IMR-90 (cell line): ENCODE measurements around the gene TNFAIP8. TPM values are rescaled to one million over a fixed set of nuclear protein-coding genes. Genes with fewer than 3 reads are reported as not detected.

Source experiments
- ATAC-seq: fragments of 200-7000 bp; cut with Tn5 transposase; 2 replicates; pipeline ENCODE4 v1.9.1; 2020; ENCODE audit warnings: low read depth, mild to moderate bottlenecking, moderate library complexity
- BruUV-seq: library from RNA; stranded (reverse); fragments of 400-500 nt; replicated peaks from 2 replicates; lab custom pipeline; 2021; lab: Mats Ljungman, UMichigan
- CTCF ChIA-PET: fragments of 300-600 bp; formaldehyde crosslinking; extraction: SDS; loops from one replicate; lab custom pipeline; 2021; ENCODE audit warnings: antibody characterized with exemption; lab: Yijun Ruan, JAX
- POLR2A ChIA-PET: fragments of 300-600 bp; sonication (Branson Sonifier 250); formaldehyde crosslinking; loops from one replicate; lab custom pipeline; 2022; ENCODE audit warnings: antibody characterized with exemption; ENCODE audit not compliant: unreplicated experiment; lab: Charles Lee
- DNase-seq: peaks from one replicate; pipeline ENCODE4 v3.0.0; 2013
- H2AFZ ChIP-seq: replicated peaks from 2 replicates; pipeline ENCODE3; 2013; ENCODE audit warnings: low read length, mild to moderate bottlenecking; ENCODE audit not compliant: poor library complexity
- H2AK5ac ChIP-seq: 2 replicates; pipeline ENCODE4 v1.6.1; 2013; ENCODE audit warnings: low read depth, low read length, inconsistent platforms
- H2AK9ac ChIP-seq: replicated peaks from 2 replicates; pipeline ENCODE3; 2013; ENCODE audit warnings: mild to moderate bottlenecking, low read depth, low read length, moderate library complexity; ENCODE audit not compliant: poor library complexity
- H2BK120ac ChIP-seq: 2 replicates; pipeline ENCODE4 v1.6.1; 2013; ENCODE audit warnings: low read depth, low read length, inconsistent platforms
- H2BK15ac ChIP-seq: 3 replicates; pipeline ENCODE4 v1.6.1; 2013; ENCODE audit warnings: low read depth, low read length, inconsistent platforms
- H2BK20ac ChIP-seq: 2 replicates; pipeline ENCODE4 v1.6.1; 2013; ENCODE audit warnings: low read depth, mild to moderate bottlenecking, inconsistent platforms, low read length, moderate library complexity
- H2BK5ac ChIP-seq: 2 replicates; pipeline ENCODE4 v1.6.1; 2013; ENCODE audit warnings: mild to moderate bottlenecking, low read depth, low read length, inconsistent platforms; ENCODE audit not compliant: poor library complexity, severe bottlenecking
- H3K14ac ChIP-seq: replicated peaks from 2 replicates; pipeline ENCODE4 v1.6.1; 2013; ENCODE audit warnings: low read depth, low read length, inconsistent platforms
- H3K18ac ChIP-seq: 2 replicates; pipeline ENCODE4 v1.6.1; 2013; ENCODE audit warnings: low read depth, low read length, control low read depth
- H3K23ac ChIP-seq: 2 replicates; pipeline ENCODE4 v1.6.1; 2013; ENCODE audit warnings: low read depth, low read length, inconsistent platforms
- H3K27ac ChIP-seq: 2 replicates; pipeline ENCODE4 v1.5.1; 2013; ENCODE audit warnings: mild to moderate bottlenecking, control low read depth, low read length; ENCODE audit not compliant: insufficient read depth
- H3K27me3 ChIP-seq: 2 replicates; pipeline ENCODE4 v1.6.1; 2013; ENCODE audit warnings: low read length; ENCODE audit not compliant: control insufficient read depth, insufficient read depth
- H3K36me3 ChIP-seq: 2 replicates; pipeline ENCODE4 v1.6.1; 2013; ENCODE audit warnings: low read length, mixed read lengths; ENCODE audit not compliant: control insufficient read depth, insufficient read depth
- H3K4ac ChIP-seq: 2 replicates; pipeline ENCODE4 v1.6.1; 2013; ENCODE audit warnings: low read depth, low read length, inconsistent platforms
- H3K4me1 ChIP-seq: 2 replicates; pipeline ENCODE4 v1.6.1; 2013; ENCODE audit warnings: low read length, mixed read lengths; ENCODE audit not compliant: control insufficient read depth, insufficient read depth
- H3K4me2 ChIP-seq: 2 replicates; pipeline ENCODE4 v1.6.1; 2013; ENCODE audit warnings: low read depth, mild to moderate bottlenecking, control low read depth, low read length, moderate library complexity
- H3K4me3 ChIP-seq: 2 replicates; pipeline ENCODE4 v1.5.1; 2013; ENCODE audit warnings: low read depth, mild to moderate bottlenecking, control low read depth, low read length, moderate library complexity; ENCODE audit not compliant: insufficient read depth
- H3K56ac ChIP-seq: 2 replicates; pipeline ENCODE4 v1.6.1; 2013; ENCODE audit warnings: low read length, inconsistent platforms; ENCODE audit not compliant: insufficient read depth; ENCODE audit errors: extremely low read depth
- H3K79me1 ChIP-seq, 2 experiments: 2 replicates each; pipeline ENCODE4 v1.6.1; 2013; ENCODE audit warnings: low read length in 2 of 2, inconsistent platforms in 1 of 2, low read depth in 1 of 2
- H3K9ac ChIP-seq: 2 replicates; pipeline ENCODE4 v1.6.1; 2013; ENCODE audit warnings: low read depth, low read length, control low read depth
- H3K9me1 ChIP-seq: 2 replicates; pipeline ENCODE4 v1.6.1; 2013; ENCODE audit warnings: low read length, inconsistent platforms; ENCODE audit not compliant: insufficient read depth
- H3K9me3 ChIP-seq: 2 replicates; pipeline ENCODE4 v1.6.1; 2013; ENCODE audit warnings: low read length; ENCODE audit not compliant: control insufficient read depth, insufficient read depth
- H4K20me1 ChIP-seq: 2 replicates; pipeline ENCODE4 v1.6.1; 2013; ENCODE audit warnings: low read length, inconsistent platforms; ENCODE audit not compliant: insufficient read depth
- H4K5ac ChIP-seq: 2 replicates; pipeline ENCODE4 v1.6.1; 2013; ENCODE audit warnings: mild to moderate bottlenecking, low read depth, low read length, control low read depth
- H4K8ac ChIP-seq, 2 experiments: 2 replicates each; pipeline ENCODE4 v1.6.1; 2013; ENCODE audit warnings: low read depth in 2 of 2, low read length in 2 of 2, control low read depth in 1 of 2, inconsistent platforms in 1 of 2
- H4K91ac ChIP-seq: 2 replicates; pipeline ENCODE4 v1.6.1; 2013; ENCODE audit warnings: low read depth, low read length, inconsistent platforms; ENCODE audit not compliant: insufficient read depth
- BHLHE40 ChIP-seq: fragments of 150-350 bp; IDR thresholded peaks from 2 replicates; pipeline ENCODE4 v1.6.1; 2016; ENCODE audit warnings: mild to moderate bottlenecking, low read depth, low read length
- CEBPB ChIP-seq: IDR thresholded peaks from 2 replicates; pipeline ENCODE4 v1.6.1; 2012; ENCODE audit warnings: low read depth, low read length, improper control_type of control experiment
- CHD1 ChIP-seq: IDR thresholded peaks from 2 replicates; pipeline ENCODE4 v1.6.1; 2012; ENCODE audit warnings: low read depth, low read length, improper control_type of control experiment
- FOS ChIP-seq: fragments of 150-350 bp; IDR thresholded peaks from 2 replicates; pipeline ENCODE4 v1.6.1; 2016; ENCODE audit warnings: low read depth, low read length
- MAFK ChIP-seq: IDR thresholded peaks from 2 replicates; pipeline ENCODE4 v1.6.1; 2012; ENCODE audit warnings: low read depth, low read length, improper control_type of control experiment
- MAZ ChIP-seq: IDR thresholded peaks from 2 replicates; pipeline ENCODE4 v1.6.1; 2012; ENCODE audit warnings: low read depth, mild to moderate bottlenecking, low read length, improper control_type of control experiment, moderate library complexity, borderline replicate concordance
- MXI1 ChIP-seq: IDR thresholded peaks from 2 replicates; pipeline ENCODE4 v1.6.1; 2012; ENCODE audit warnings: low read depth, mild to moderate bottlenecking, low read length, moderate library complexity, borderline replicate concordance
- NFE2L2 ChIP-seq: fragments of 150-350 bp; IDR thresholded peaks from 2 replicates; pipeline ENCODE4 v1.6.1; 2016; ENCODE audit warnings: low read depth, mild to moderate bottlenecking, low read length
- POLR2A ChIP-seq: IDR thresholded peaks from 2 replicates; pipeline ENCODE4 v1.6.1; 2012; ENCODE audit warnings: mild to moderate bottlenecking, low read depth, low read length
- RAD21 ChIP-seq: IDR thresholded peaks from 2 replicates; pipeline ENCODE4 v1.6.1; 2012; ENCODE audit warnings: low read length, improper control_type of control experiment
- RCOR1 ChIP-seq: IDR thresholded peaks from 2 replicates; pipeline ENCODE4 v1.6.1; 2012; ENCODE audit warnings: mild to moderate bottlenecking, low read length, improper control_type of control experiment; ENCODE audit not compliant: insufficient replicate concordance
- RFX5 ChIP-seq: IDR thresholded peaks from 2 replicates; pipeline ENCODE4 v1.8.0; 2012; ENCODE audit warnings: low read depth, mild to moderate bottlenecking, low read length, moderate library complexity
- SMC3 ChIP-seq: fragments of 150-350 bp; IDR thresholded peaks from 2 replicates; pipeline ENCODE4 v1.6.1; 2016; ENCODE audit warnings: low read depth, mild to moderate bottlenecking, antibody characterized with exemption, low read length, moderate library complexity
- WGBS, 2 experiments: methylation state at CpG; one replicate each; pipeline versions ENCODE4 v1.1.5 to v1.1.7; 2013; ENCODE audit warnings: missing lambda C conversion rate in 2 of 2; ENCODE audit not compliant: insufficient read length in 1 of 2; ENCODE audit errors: extremely low coverage in 2 of 2; 5-methylcytosine and 5-hydroxymethylcytosine counted together
- dilution Hi-C: fragments of 300-500 bp; cut with HindIII; formaldehyde crosslinking; loops from one replicate; pipeline ENCODE4 v1.14.3; 2018; ENCODE audit warnings: low sequenced_read_pairs; ENCODE audit not compliant: unreplicated experiment
- in situ Hi-C: fragments of 300-500 bp; cut with MboI; formaldehyde crosslinking; loops from 3 replicates; pipeline ENCODE4 v1.14.3; 2019; ENCODE audit warnings: low sequenced_read_pairs, inconsistent platforms, mixed read lengths
- intact Hi-C: fragments of 100-400 bp; cut with micrococcal nuclease; formaldehyde crosslinking; loops from 2 replicates; pipeline ENCODE4 v1.10.0; 2022
- polyA plus RNA-seq, 3 experiments: library from polyadenylated mRNA; depleted of rRNA; stranded (reverse); fragments of >200 nt; gene quantifications; 2 replicates each; pipeline ENCODE4 v1.2.3, GENCODE V29; 2012; ENCODE audit warnings: low replicate concordance in 1 of 3
- total RNA-seq: library from RNA; depleted of rRNA; stranded (reverse); fragments of >200 nt; gene quantifications from 2 replicates; pipeline ENCODE4 v1.2.3, GENCODE V29; 2012
- TF ChIP-seq, protein P1 (sequence below): conservative IDR thresholded peaks from 2 replicates; pipeline ENCODE4 v1.5.1; 2012; ENCODE audit warnings: mild to moderate bottlenecking, low read depth, low read length, improper control_type of control experiment
- TF ChIP-seq, protein P2 (sequence below): fragments of 150-350 bp; IDR thresholded peaks from 2 replicates; pipeline ENCODE4 v1.6.1; 2017; ENCODE audit warnings: mild to moderate bottlenecking, antibody characterized with exemption, low read length, low read depth
- TF ChIP-seq, protein P3 (sequence below): fragments of 150-350 bp; IDR thresholded peaks from 2 replicates; pipeline ENCODE4 v1.6.1; 2016; ENCODE audit warnings: low read depth, mild to moderate bottlenecking, low read length, moderate library complexity, borderline replicate concordance

Gene TNFAIP8
- total and polyA plus RNA-seq, 2 of the 4 experiments (the other 2 are of a cell fraction) = 20.3 to 29.9 TPM

DNA sequence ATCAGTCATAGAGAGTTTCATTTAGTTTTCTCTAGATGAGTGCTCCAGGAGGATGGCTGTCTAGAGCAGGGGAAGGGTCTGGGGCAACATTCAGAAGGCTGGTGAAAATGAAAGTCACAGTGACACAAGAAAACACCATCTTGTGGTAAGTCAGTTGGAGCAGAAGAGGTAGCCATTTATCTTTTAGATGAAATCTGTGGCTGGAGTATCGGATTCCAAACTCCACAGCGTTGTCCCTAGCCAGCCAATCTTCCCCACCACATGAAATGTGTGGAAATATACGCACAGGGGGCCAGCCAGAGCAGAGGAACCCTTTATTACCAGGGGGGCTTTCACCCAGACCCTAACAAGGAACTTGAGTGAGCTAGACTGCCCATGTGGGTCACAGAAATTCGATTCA lies 15.9 kb upstream of the TNFAIP8 start:
- no peak overlapping the region for H3K27ac ChIP-seq
- intact Hi-C loops = loop anchor here (5.0 kb wide), 1 partner anchor 318 kb away; no protein-coding TSS in a partner anchor
- no peak overlapping the region for H3K56ac ChIP-seq
- CTCF ChIA-PET = interaction anchor here (1.8 kb wide), 1 partner anchor 72 kb away, joined by 6 read pairs; no protein-coding TSS in a partner anchor
- H2AFZ ChIP-seq = no peak overlapping the region
- ATAC-seq (no peak), DNase-seq (no peak)
- H3K14ac ChIP-seq = no peak overlapping the region
- H3K36me3 ChIP-seq = no peaks in the 10 kb centered on the region
- H4K91ac ChIP-seq = no peak overlapping the region
- no peak overlapping the region for H2AK5ac ChIP-seq
- H4K5ac ChIP-seq = no peak overlapping the region
- in situ Hi-C loops = no loop called here
- no peak overlapping the region for H3K23ac ChIP-seq
- POLR2A ChIA-PET = no interaction called here
- peaks cover 3 to 21% of the 10 kb centered on the region in 2 experiments; a peak in 3 of 4 replicates for H3K79me1 ChIP-seq
- TF ChIP-seq BHLHE40 = no peak
- no peak for TF ChIP-seq MAZ
- TF ChIP-seq CEBPB = no peak
- TF ChIP-seq FOS = no peak
- no peak for TF ChIP-seq MXI1
- TF ChIP-seq RAD21 = no peak
- TF ChIP-seq, protein P1, sequence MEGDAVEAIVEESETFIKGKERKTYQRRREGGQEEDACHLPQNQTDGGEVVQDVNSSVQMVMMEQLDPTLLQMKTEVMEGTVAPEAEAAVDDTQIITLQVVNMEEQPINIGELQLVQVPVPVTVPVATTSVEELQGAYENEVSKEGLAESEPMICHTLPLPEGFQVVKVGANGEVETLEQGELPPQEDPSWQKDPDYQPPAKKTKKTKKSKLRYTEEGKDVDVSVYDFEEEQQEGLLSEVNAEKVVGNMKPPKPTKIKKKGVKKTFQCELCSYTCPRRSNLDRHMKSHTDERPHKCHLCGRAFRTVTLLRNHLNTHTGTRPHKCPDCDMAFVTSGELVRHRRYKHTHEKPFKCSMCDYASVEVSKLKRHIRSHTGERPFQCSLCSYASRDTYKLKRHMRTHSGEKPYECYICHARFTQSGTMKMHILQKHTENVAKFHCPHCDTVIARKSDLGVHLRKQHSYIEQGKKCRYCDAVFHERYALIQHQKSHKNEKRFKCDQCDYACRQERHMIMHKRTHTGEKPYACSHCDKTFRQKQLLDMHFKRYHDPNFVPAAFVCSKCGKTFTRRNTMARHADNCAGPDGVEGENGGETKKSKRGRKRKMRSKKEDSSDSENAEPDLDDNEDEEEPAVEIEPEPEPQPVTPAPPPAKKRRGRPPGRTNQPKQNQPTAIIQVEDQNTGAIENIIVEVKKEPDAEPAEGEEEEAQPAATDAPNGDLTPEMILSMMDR = no peak
- no peak for TF ChIP-seq RFX5
- TF ChIP-seq, protein P2, sequence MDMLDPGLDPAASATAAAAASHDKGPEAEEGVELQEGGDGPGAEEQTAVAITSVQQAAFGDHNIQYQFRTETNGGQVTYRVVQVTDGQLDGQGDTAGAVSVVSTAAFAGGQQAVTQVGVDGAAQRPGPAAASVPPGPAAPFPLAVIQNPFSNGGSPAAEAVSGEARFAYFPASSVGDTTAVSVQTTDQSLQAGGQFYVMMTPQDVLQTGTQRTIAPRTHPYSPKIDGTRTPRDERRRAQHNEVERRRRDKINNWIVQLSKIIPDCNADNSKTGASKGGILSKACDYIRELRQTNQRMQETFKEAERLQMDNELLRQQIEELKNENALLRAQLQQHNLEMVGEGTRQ = no peak
- no peak for TF ChIP-seq NFE2L2
- TF ChIP-seq MAFK = no peak
- TF ChIP-seq POLR2A = no peak
- TF ChIP-seq, protein P3, sequence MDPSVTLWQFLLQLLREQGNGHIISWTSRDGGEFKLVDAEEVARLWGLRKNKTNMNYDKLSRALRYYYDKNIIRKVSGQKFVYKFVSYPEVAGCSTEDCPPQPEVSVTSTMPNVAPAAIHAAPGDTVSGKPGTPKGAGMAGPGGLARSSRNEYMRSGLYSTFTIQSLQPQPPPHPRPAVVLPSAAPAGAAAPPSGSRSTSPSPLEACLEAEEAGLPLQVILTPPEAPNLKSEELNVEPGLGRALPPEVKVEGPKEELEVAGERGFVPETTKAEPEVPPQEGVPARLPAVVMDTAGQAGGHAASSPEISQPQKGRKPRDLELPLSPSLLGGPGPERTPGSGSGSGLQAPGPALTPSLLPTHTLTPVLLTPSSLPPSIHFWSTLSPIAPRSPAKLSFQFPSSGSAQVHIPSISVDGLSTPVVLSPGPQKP = no peak
- TF ChIP-seq CHD1 = no peak
- TF ChIP-seq RCOR1 = no peak
- no peak for TF ChIP-seq SMC3
- no peak overlapping the region for H3K4me3 ChIP-seq
- no peak overlapping the region for H3K4me2 ChIP-seq
- no peaks in the 10 kb centered on the region for H3K9me3 ChIP-seq
- no TSS peak for BruUV-seq
- no peaks in the 10 kb centered on the region for H4K20me1 ChIP-seq
- 0 out of 2 replicates have a peak overlapping the region, but pooled peaks have one; percentile 12 for H2BK120ac ChIP-seq
- no peak overlapping the region for H2BK20ac ChIP-seq
- dilution Hi-C loops = no loop called here
- H3K9me1 ChIP-seq = no peaks in the 10 kb centered on the region; the same call in 1 of the 2 replicates
- no peak overlapping the region for H3K18ac ChIP-seq
- no peaks in the 10 kb centered on the region for H3K27me3 ChIP-seq
- H2AK9ac ChIP-seq = no peak overlapping the region
- 100% methylated on average over 1 of the region's 4 CpGs; no CpG with 5 or more reads in 1 of the 2 experiments for WGBS, 2 experiments
- peaks cover 7% of the 10 kb centered on the region for H3K4me1 ChIP-seq
- H3K9ac ChIP-seq = no peak overlapping the region
- no peak overlapping the region for H2BK15ac ChIP-seq
- no peak overlapping the region for H2BK5ac ChIP-seq
- no peak overlapping the region for H4K8ac ChIP-seq
- H3K4ac ChIP-seq = no peak overlapping the region
